ENCODE data around the gene DUOX1. TPM values are rescaled to one million over a fixed set of nuclear protein-coding genes. Genes with fewer than 3 reads are reported as not detected.

The DUOX1 gene
- total and polyA plus RNA-seq, 2 of the 13 experiments (the other 11 are each of a cell fraction or from before 2014, with no cell fraction given) = 0.03 TPM; not detected in 1

GRCh38 chr15:45118131-45118588 lies 11.6 kb upstream of the DUOX1 start (continued):
- TF ChIP-seq ZNF260 (CRISPR knock-in tag; IDR thresholded peaks at IDR 0.05; ENCODE audit: borderline replicate concordance, low read depth) (no peak), ZNF644 (CRISPR knock-in tag; IDR thresholded peaks at IDR 0.05; ENCODE audit: low read depth) (no peak), RORA (CRISPR knock-in tag; IDR thresholded peaks at IDR 0.05) (no peak), SMAD9 (CRISPR knock-in tag; IDR thresholded peaks at IDR 0.05) (no peak), KDM4B (CRISPR knock-in tag; IDR thresholded peaks at IDR 0.05) (no peak), ZSCAN25 (CRISPR knock-in tag; IDR thresholded peaks at IDR 0.05) (no peak), ZNF878 (CRISPR knock-in tag; IDR thresholded peaks at IDR 0.05) (no peak), SP2 (CRISPR knock-in tag; IDR thresholded peaks at IDR 0.05) (no peak), PHF5A (CRISPR knock-in tag; IDR thresholded peaks at IDR 0.05; ENCODE audit: low read depth, unreplicated experiment) (no peak), EHMT2 (IDR thresholded peaks at IDR 0.05; ENCODE audit: borderline replicate concordance, low read depth, low read length) (no peak), ZSCAN21 (CRISPR knock-in tag; IDR thresholded peaks at IDR 0.05; ENCODE audit: borderline replicate concordance) (no peak), KAT7 (CRISPR knock-in tag; IDR thresholded peaks at IDR 0.05; ENCODE audit: borderline replicate concordance) (no peak), ZNF563 (CRISPR knock-in tag; IDR thresholded peaks at IDR 0.05) (no peak), ATF2 (CRISPR knock-in tag; IDR thresholded peaks at IDR 0.05) (peak; percentile 37; the same call in 1 of the 2 replicates), ZNF674 (CRISPR knock-in tag; IDR thresholded peaks at IDR 0.05; ENCODE audit: low read depth) (no peak), XRCC5 (optimal IDR thresholded peaks at IDR 0.05; ENCODE audit: low read length) (peak; percentile 99), TIGD3 (CRISPR knock-in tag; IDR thresholded peaks at IDR 0.05; ENCODE audit: borderline replicate concordance) (0 out of 2 replicates have a peak, but pooled peaks have one; percentile 43), TARDBP (CRISPR knock-in tag; IDR thresholded peaks at IDR 0.05) (peak; percentile 74; the same call in 1 of the 2 replicates)
- TF ChIP-seq, protein P1, sequence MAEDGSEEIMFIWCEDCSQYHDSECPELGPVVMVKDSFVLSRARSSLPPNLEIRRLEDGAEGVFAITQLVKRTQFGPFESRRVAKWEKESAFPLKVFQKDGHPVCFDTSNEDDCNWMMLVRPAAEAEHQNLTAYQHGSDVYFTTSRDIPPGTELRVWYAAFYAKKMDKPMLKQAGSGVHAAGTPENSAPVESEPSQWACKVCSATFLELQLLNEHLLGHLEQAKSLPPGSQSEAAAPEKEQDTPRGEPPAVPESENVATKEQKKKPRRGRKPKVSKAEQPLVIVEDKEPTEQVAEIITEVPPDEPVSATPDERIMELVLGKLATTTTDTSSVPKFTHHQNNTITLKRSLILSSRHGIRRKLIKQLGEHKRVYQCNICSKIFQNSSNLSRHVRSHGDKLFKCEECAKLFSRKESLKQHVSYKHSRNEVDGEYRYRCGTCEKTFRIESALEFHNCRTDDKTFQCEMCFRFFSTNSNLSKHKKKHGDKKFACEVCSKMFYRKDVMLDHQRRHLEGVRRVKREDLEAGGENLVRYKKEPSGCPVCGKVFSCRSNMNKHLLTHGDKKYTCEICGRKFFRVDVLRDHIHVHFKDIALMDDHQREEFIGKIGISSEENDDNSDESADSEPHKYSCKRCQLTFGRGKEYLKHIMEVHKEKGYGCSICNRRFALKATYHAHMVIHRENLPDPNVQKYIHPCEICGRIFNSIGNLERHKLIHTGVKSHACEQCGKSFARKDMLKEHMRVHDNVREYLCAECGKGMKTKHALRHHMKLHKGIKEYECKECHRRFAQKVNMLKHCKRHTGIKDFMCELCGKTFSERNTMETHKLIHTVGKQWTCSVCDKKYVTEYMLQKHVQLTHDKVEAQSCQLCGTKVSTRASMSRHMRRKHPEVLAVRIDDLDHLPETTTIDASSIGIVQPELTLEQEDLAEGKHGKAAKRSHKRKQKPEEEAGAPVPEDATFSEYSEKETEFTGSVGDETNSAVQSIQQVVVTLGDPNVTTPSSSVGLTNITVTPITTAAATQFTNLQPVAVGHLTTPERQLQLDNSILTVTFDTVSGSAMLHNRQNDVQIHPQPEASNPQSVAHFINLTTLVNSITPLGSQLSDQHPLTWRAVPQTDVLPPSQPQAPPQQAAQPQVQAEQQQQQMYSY (CRISPR knock-in tag; IDR thresholded peaks at IDR 0.05) = no peak
- TF ChIP-seq, protein P2, sequence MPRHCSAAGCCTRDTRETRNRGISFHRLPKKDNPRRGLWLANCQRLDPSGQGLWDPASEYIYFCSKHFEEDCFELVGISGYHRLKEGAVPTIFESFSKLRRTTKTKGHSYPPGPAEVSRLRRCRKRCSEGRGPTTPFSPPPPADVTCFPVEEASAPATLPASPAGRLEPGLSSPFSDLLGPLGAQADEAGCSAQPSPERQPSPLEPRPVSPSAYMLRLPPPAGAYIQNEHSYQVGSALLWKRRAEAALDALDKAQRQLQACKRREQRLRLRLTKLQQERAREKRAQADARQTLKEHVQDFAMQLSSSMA (CRISPR knock-in tag; IDR thresholded peaks at IDR 0.05) = no peak
- TF ChIP-seq, protein P3, sequence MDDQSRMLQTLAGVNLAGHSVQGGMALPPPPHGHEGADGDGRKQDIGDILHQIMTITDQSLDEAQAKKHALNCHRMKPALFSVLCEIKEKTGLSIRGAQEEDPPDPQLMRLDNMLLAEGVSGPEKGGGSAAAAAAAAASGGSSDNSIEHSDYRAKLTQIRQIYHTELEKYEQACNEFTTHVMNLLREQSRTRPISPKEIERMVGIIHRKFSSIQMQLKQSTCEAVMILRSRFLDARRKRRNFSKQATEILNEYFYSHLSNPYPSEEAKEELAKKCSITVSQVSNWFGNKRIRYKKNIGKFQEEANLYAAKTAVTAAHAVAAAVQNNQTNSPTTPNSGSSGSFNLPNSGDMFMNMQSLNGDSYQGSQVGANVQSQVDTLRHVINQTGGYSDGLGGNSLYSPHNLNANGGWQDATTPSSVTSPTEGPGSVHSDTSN (CRISPR knock-in tag; IDR thresholded peaks at IDR 0.05; ENCODE audit: borderline replicate concordance) = no peak
